Measurements from ENCODE around the gene SLFN11. TPM values are rescaled to one million over a fixed set of nuclear protein-coding genes. Genes with fewer than 3 reads are reported as not detected.

SLFN11 gene, protein sequence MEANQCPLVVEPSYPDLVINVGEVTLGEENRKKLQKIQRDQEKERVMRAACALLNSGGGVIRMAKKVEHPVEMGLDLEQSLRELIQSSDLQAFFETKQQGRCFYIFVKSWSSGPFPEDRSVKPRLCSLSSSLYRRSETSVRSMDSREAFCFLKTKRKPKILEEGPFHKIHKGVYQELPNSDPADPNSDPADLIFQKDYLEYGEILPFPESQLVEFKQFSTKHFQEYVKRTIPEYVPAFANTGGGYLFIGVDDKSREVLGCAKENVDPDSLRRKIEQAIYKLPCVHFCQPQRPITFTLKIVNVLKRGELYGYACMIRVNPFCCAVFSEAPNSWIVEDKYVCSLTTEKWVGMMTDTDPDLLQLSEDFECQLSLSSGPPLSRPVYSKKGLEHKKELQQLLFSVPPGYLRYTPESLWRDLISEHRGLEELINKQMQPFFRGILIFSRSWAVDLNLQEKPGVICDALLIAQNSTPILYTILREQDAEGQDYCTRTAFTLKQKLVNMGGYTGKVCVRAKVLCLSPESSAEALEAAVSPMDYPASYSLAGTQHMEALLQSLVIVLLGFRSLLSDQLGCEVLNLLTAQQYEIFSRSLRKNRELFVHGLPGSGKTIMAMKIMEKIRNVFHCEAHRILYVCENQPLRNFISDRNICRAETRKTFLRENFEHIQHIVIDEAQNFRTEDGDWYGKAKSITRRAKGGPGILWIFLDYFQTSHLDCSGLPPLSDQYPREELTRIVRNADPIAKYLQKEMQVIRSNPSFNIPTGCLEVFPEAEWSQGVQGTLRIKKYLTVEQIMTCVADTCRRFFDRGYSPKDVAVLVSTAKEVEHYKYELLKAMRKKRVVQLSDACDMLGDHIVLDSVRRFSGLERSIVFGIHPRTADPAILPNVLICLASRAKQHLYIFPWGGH
- 70.3 and 80.1 TPM in 2 replicates for total RNA-seq

DNA sequence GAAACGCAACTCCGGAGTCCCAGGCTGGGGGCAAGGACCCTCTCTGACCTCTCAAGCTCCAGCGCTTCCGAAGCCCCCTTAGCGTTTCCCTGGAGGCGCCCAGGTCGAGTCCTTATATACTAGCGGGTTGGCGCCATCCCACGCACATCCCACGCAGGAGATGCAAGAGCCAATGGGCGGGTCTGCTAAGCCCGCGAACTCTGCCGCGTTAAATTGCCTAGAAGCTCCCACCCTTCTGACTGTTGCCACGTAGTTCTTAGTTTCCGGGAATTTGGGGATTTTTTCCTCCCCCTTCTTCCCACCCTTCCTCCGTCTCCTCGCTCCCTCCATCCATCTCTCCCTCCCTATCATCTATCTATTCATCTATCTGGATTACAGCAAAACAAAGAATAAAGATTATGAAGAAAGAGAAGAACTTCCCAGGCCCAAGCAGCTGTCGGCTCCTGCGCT, at the start of gene SLFN11:
Gene SLFN11, minus strand, starts transcription at position 88 of the 450 bp plus-strand sequence. CDS start 9,814 bp downstream, outside the sequence.

Other genes starting within 250 kb of the SLFN11 start
- 12.1 and 17.6 TPM in 2 replicates for gene NLE1, start 231.3 kb downstream of the SLFN11 start, total RNA-seq
- gene UNC45B, start 225.8 kb downstream of the SLFN11 start, total RNA-seq, result under 0.01 TPM in 1 of 2 replicates, not detected in the other
- gene SLC35G3, start 179.2 kb downstream of the SLFN11 start, total RNA-seq, result not detected in 2 replicates
- gene SLFN5, start 130.5 kb downstream of the SLFN11 start, total RNA-seq, result 20.7 and 44.3 TPM in 2 replicates
- 36.1 and 87.1 TPM in 2 replicates for gene SLFN12, start 58.9 kb upstream of the SLFN11 start, total RNA-seq
- gene SLFN13, start 75.1 kb upstream of the SLFN11 start, total RNA-seq, result 2.6 and 6.2 TPM in 2 replicates
- gene SLFN12L, start 164.1 kb upstream of the SLFN11 start, total RNA-seq, result 0.16 and 0.25 TPM in 2 replicates
- gene SLFN14, start 187.2 kb upstream of the SLFN11 start, total RNA-seq, result not detected in 2 replicates
- gene PEX12, start 204.9 kb upstream of the SLFN11 start, total RNA-seq, result 2.1 and 4.1 TPM in 2 replicates
- 84.2 and 152 TPM in 2 replicates for gene AP2B1, start 213.7 kb upstream of the SLFN11 start, total RNA-seq